Fibroblast of the aortic adventitia (primary cell): Measurements from ENCODE around the gene CSF2. TPM values are rescaled to one million over a fixed set of nuclear protein-coding genes. Genes with fewer than 3 reads are reported as not detected.

Experiments used
- DNase-seq: peaks from one replicate; pipeline ENCODE4 v3.0.0-alpha.2; 2010; ENCODE audit warnings: low read depth
- H3K4me3 ChIP-seq: 2 replicates; pipeline ENCODE4 v1.5.1; 2011; ENCODE audit warnings: low read depth, mild to moderate bottlenecking, control low read depth, low read length, moderate library complexity
- CTCF ChIP-seq: IDR thresholded peaks from 2 replicates; pipeline ENCODE4 v1.5.1; 2011; ENCODE audit warnings: mild to moderate bottlenecking, low read length, control low read depth, inconsistent platforms; ENCODE audit not compliant: insufficient read depth
- total RNA-seq: library from RNA; depleted of rRNA; stranded (reverse); fragments of >200 nt; gene quantifications from 2 replicates; pipeline ENCODE4 v1.2.3, GENCODE V29; 2012; ENCODE audit warnings: low replicate concordance

Gene CSF2
- total RNA-seq, 1 donor, result not detected

GRCh38 chr5:132085686-132086085 lies 12.1 kb downstream of the CSF2 start:
- no peak overlapping the region for H3K4me3 ChIP-seq
- DNase-seq, result no peak

DNA sequence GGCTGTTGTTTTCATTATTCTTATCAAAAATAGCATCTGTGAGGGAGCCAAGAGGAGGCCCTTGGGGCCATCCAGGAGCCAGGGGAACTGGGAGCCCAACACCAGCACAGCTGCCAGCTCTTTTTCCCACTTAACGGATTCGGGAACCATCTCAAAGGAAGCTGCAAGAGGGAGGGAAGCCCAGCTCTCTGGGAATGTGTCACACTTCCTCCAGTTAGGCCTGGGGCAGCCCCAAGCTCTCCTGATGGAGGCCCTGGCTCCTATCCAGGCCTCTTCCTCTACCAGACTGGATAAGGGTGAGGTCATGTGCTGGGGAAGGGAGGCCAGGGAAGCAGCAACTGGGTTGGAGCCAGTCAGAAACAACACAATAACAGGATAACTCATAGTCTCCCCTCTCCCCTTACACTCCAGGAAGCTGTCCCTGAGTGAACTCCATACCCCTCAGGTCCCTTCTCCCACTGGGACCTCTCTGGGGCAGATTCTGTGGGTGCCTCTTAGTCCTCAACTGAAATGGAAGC lies 12.7 kb downstream of the CSF2 start:
- TF ChIP-seq CTCF, result no peak
- no peak overlapping the region for H3K4me3 ChIP-seq
- DNase-seq, result peak; percentile 97

More at GRCh38 chr5:132085686-132086085, 12.1 kb downstream of the CSF2 start:
- TF ChIP-seq CTCF, result no peak

DNA sequence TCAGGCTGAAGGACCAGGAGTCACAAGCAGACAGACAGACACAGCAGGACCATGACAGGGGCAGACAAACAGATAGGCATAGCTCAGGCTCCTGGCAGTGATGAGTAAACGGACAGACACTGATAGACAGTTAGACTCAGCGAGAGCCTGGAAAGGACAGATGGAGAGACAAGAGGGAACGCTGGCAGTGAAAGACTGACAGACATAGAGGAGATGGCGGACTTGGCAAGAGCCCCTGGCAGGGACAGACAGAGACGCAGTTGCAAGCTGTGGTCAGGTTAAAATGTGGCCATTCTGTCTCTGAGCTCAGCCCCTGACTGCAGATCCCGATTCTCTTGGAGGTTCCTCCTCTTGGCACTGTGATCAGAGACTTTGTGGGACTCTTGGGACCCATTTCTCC lies 13.6 kb downstream of the CSF2 start:
- DNase-seq, result no peak
- TF ChIP-seq CTCF, result no peak
- H3K4me3 ChIP-seq, result no peak overlapping the region

GRCh38 chr5:132087661-132088060 lies 14.1 kb downstream of the CSF2 start:
- no peak for TF ChIP-seq CTCF
- no peak for DNase-seq
- no peak overlapping the region for H3K4me3 ChIP-seq

- no peak overlapping the region for H3K4me3 ChIP-seq
- TF ChIP-seq CTCF, result no peak
- DNase-seq, result no peak
Measured at GRCh38 chr5:132089363-132089762, 15.8 kb downstream of the CSF2 start.

- no peak for TF ChIP-seq CTCF
- peak; percentile 80 for DNase-seq
Measured at GRCh38 chr5:132090107-132090506, 16.5 kb downstream of the CSF2 start.

DNA sequence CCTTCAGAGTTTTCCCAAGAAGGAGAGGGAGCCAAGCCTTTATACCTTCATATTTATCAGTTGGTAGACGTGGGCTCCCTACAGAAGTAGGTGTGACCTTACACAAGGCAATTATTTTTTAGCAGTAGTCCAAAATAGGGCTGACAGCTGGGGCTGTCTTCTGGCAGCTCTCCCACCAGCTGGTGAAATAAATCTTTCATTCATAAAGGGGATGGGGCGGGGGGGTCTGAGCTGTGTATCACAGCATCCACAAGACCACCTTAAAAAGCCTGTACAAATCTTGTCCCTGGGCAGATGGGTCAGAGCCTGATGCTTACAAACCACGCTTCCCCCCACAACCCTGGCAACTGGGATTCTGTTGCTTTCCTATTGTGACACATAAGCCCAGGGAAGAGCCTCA lies 19.7 kb downstream of the CSF2 start:
- no peak for TF ChIP-seq CTCF
- DNase-seq, result no peak
- H3K4me3 ChIP-seq, result no peak overlapping the region

More at GRCh38 chr5:132090107-132090506, 16.5 kb downstream of the CSF2 start:
- no peak overlapping the region for H3K4me3 ChIP-seq
